H9 (cell line): ENCODE results near the gene MAPT. TPM values are rescaled to one million over a fixed set of nuclear protein-coding genes. Genes with fewer than 3 reads are reported as not detected.

ENCODE experiments used
- DNase-seq: peaks from one replicate; pipeline ENCODE4 v3.0.0-alpha.2; 2017
- H2AFZ ChIP-seq: one replicate; pipeline ENCODE4 v1.6.1; 2013; ENCODE audit warnings: mild to moderate bottlenecking, low read length, control low read depth, moderate library complexity
- H2AK5ac ChIP-seq: 2 replicates; pipeline ENCODE4 v1.6.1; 2013; ENCODE audit warnings: low read length, control low read depth, mixed read lengths; ENCODE audit not compliant: insufficient read length
- H2BK120ac ChIP-seq: one replicate; pipeline ENCODE4 v1.6.1; 2013; ENCODE audit warnings: low read depth, mild to moderate bottlenecking, low read length, control low read depth, inconsistent platforms; ENCODE audit not compliant: poor library complexity, severe bottlenecking
- H2BK12ac ChIP-seq: 2 replicates; pipeline ENCODE4 v1.6.1; 2013; ENCODE audit warnings: low read length, control low read depth, mixed read lengths, low read depth; ENCODE audit not compliant: insufficient read length
- H2BK15ac ChIP-seq: 2 replicates; pipeline ENCODE4 v1.6.1; 2013; ENCODE audit warnings: low read depth, low read length, control low read depth
- H2BK20ac ChIP-seq: one replicate; pipeline ENCODE4 v1.6.1; 2013; ENCODE audit warnings: low read depth, mild to moderate bottlenecking, low read length, control low read depth, inconsistent platforms; ENCODE audit not compliant: poor library complexity, severe bottlenecking
- H2BK5ac ChIP-seq: 2 replicates; pipeline ENCODE4 v1.6.1; 2013; ENCODE audit warnings: low read length, control low read depth, mixed read lengths; ENCODE audit not compliant: insufficient read length
- H3K14ac ChIP-seq: 2 replicates; pipeline ENCODE4 v1.6.1; 2013; ENCODE audit warnings: low read length, control low read depth; ENCODE audit not compliant: insufficient read depth
- H3K18ac ChIP-seq: 2 replicates; pipeline ENCODE4 v1.6.1; 2013; ENCODE audit warnings: low read depth, mild to moderate bottlenecking, mixed read lengths, low read length, control low read depth; ENCODE audit not compliant: insufficient read length
- H3K23ac ChIP-seq: 2 replicates; pipeline ENCODE4 v1.6.1; 2013; ENCODE audit warnings: low read length, control low read depth, mixed read lengths, low read depth; ENCODE audit not compliant: insufficient read length
- H3K23me2 ChIP-seq: 2 replicates; pipeline ENCODE4 v1.6.1; 2013; ENCODE audit warnings: low read depth, mild to moderate bottlenecking, mixed read lengths, low read length, control low read depth; ENCODE audit not compliant: insufficient read length, poor library complexity, severe bottlenecking
- H3K27ac ChIP-seq: 2 replicates; pipeline ENCODE4 v1.5.1; 2013; ENCODE audit warnings: low read length, control low read depth, mixed read lengths, low read depth; ENCODE audit not compliant: insufficient read length
- H3K27me3 ChIP-seq: 2 replicates; pipeline ENCODE4 v1.6.1; 2013; ENCODE audit warnings: low read length, control low read depth, inconsistent platforms; ENCODE audit not compliant: insufficient read depth
- H3K4ac ChIP-seq: 2 replicates; pipeline ENCODE4 v1.6.1; 2013; ENCODE audit warnings: low read depth, mild to moderate bottlenecking, control low read depth, inconsistent platforms, low read length, moderate library complexity
- H3K4me1 ChIP-seq: 2 replicates; pipeline ENCODE4 v1.6.1; 2013; ENCODE audit warnings: low read length, control low read depth, inconsistent platforms; ENCODE audit not compliant: insufficient read depth
- H3K4me2 ChIP-seq: 2 replicates; pipeline ENCODE4 v1.6.1; 2013; ENCODE audit warnings: low read length, control low read depth, mixed read lengths; ENCODE audit not compliant: insufficient read length, insufficient read depth
- H3K56ac ChIP-seq: 2 replicates; pipeline ENCODE4 v1.6.1; 2013; ENCODE audit warnings: low read depth, mild to moderate bottlenecking, mixed read lengths, low read length, control low read depth; ENCODE audit not compliant: insufficient read length
- H3K79me1 ChIP-seq: 2 replicates; pipeline ENCODE4 v1.6.1; 2013; ENCODE audit warnings: low read depth, mild to moderate bottlenecking, moderate library complexity, low read length, control low read depth, inconsistent platforms; ENCODE audit not compliant: insufficient read depth, poor library complexity, severe bottlenecking
- H3K79me2 ChIP-seq: 2 replicates; pipeline ENCODE4 v1.6.1; 2013; ENCODE audit warnings: low read length, control low read depth, inconsistent platforms; ENCODE audit not compliant: insufficient read depth
- H3K9ac ChIP-seq: 2 replicates; pipeline ENCODE4 v1.6.1; 2013; ENCODE audit warnings: low read length, control low read depth, mixed read lengths; ENCODE audit not compliant: insufficient read length; ENCODE audit errors: extremely low read depth
- H3K9me3 ChIP-seq: one replicate; pipeline ENCODE4 v1.6.1; 2013; ENCODE audit warnings: low read depth, low read length, inconsistent platforms; ENCODE audit not compliant: control insufficient read depth
- H3T11ph ChIP-seq: one replicate; pipeline ENCODE4 v1.6.1; 2013; ENCODE audit warnings: mild to moderate bottlenecking, low read length, control low read depth, inconsistent platforms
- H4K20me1 ChIP-seq: one replicate; pipeline ENCODE4 v1.6.1; 2013; ENCODE audit not compliant: control insufficient read depth, insufficient read length, insufficient read depth
- H4K5ac ChIP-seq: 2 replicates; pipeline ENCODE4 v1.6.1; 2013; ENCODE audit warnings: low read depth, mild to moderate bottlenecking, mixed read lengths, low read length, control low read depth; ENCODE audit not compliant: insufficient read length
- H4K8ac ChIP-seq: replicated peaks from 2 replicates; pipeline ENCODE4 v1.6.1; 2013; ENCODE audit warnings: low read length, control low read depth, mixed read lengths, low read depth; ENCODE audit not compliant: insufficient read length
- H4K91ac ChIP-seq: 2 replicates; pipeline ENCODE4 v1.6.1; 2013; ENCODE audit warnings: low read depth, mild to moderate bottlenecking, moderate library complexity, mixed read lengths, low read length, control low read depth; ENCODE audit not compliant: insufficient read length
- H3K27ac Mint-ChIP-seq, 3 experiments: 2 replicates in 2 of 3; 3 replicates in 1 of 3; pipeline ENCODE4 v1.8.0; 2020 to 2021; ENCODE audit warnings: mixed read lengths in 3 of 3, mild to moderate bottlenecking in 1 of 3, moderate library complexity in 1 of 3
- H3K27me3 Mint-ChIP-seq: 2 replicates; pipeline ENCODE4 v1.8.0; 2021; ENCODE audit warnings: low read depth, mild to moderate bottlenecking, moderate library complexity, mixed read lengths
- H3K36me3 Mint-ChIP-seq, 3 experiments: 2 replicates in 2 of 3; 3 replicates in 1 of 3; pipeline ENCODE4 v1.8.0; 2020 to 2021; ENCODE audit warnings: low read depth in 3 of 3, mixed read lengths in 3 of 3; ENCODE audit not compliant: insufficient read depth in 1 of 3
- H3K4me1 Mint-ChIP-seq, 2 experiments: 2 replicates each; pipeline ENCODE4 v1.8.0; 2020; ENCODE audit warnings: mixed read lengths in 2 of 2
- H3K4me3 Mint-ChIP-seq, 2 experiments: 2 replicates in 1 of 2; 3 replicates in 1 of 2; pipeline ENCODE4 v1.8.0; 2020 to 2021; ENCODE audit warnings: mild to moderate bottlenecking in 2 of 2, mixed read lengths in 2 of 2, moderate library complexity in 1 of 2
- H3K9me3 Mint-ChIP-seq, 2 experiments: 2 replicates in 1 of 2; 3 replicates in 1 of 2; pipeline ENCODE4 v1.8.0; 2020; ENCODE audit warnings: mild to moderate bottlenecking in 2 of 2, mixed read lengths in 2 of 2, moderate library complexity in 1 of 2
- CTCF ChIP-seq: fragments of 200-600 bp; sonication (generic); conservative IDR thresholded peaks from 3 replicates; pipeline ENCODE4 v1.8.0; 2021; ENCODE audit warnings: antibody characterized with exemption, mild to moderate bottlenecking
- WGBS: extraction: QIAGEN DNeasy Blood & Tissue Kit; methylation state at CpG from one replicate; pipeline ENCODE4 v1.1.7; 2013; ENCODE audit warnings: missing lambda C conversion rate, low lambda C conversion rate, mixed read lengths; ENCODE audit not compliant: insufficient read length; ENCODE audit errors: extremely low coverage; 5-methylcytosine and 5-hydroxymethylcytosine counted together
- total RNA-seq: library from RNA; stranded (reverse); gene quantifications from 2 replicates; pipeline ENCODE4 v1.2.1, GENCODE V29; 2021

Gene MAPT
- total RNA-seq, 1 experiment from 2014 or later: 1.6 TPM

GRCh38 chr17:45980855-45981254 is 86.5 kb downstream of the MAPT start:
- H2AFZ ChIP-seq: no peak overlapping the region
- WGBS: no CpG with 5 or more reads among the region's 6 CpGs
- H2BK20ac ChIP-seq: no peak overlapping the region

More at GRCh38 chr17:45980855-45981254, 86.5 kb downstream of the MAPT start:
- H3K4me3 Mint-ChIP-seq: no peak overlapping the region
- H3K9ac ChIP-seq: no peak overlapping the region
- TF ChIP-seq CTCF: no peak
- no peak overlapping the region for H3K27ac ChIP-seq
- H3K18ac ChIP-seq: no peak overlapping the region
- no peak overlapping the region for H2BK120ac ChIP-seq
- no peak overlapping the region for H2BK12ac ChIP-seq
- no peaks in the 10 kb centered on the region for H3K36me3 Mint-ChIP-seq
- H2BK15ac ChIP-seq: no peak overlapping the region
- no peak overlapping the region for H3K56ac ChIP-seq
- peak overlapping the region in 1 of 3 experiments; percentile 42; a peak in 1 of 7 replicates for H3K27ac Mint-ChIP-seq
- no peaks in the 10 kb centered on the region for H3K79me1 ChIP-seq
- H3K27me3 Mint-ChIP-seq: peaks cover 3% of the 10 kb centered on the region; the same call in 1 of the 2 replicates
- DNase-seq: no peak
- no peak overlapping the region for H2BK5ac ChIP-seq
- H4K20me1 ChIP-seq: no peaks in the 10 kb centered on the region
- H4K91ac ChIP-seq: no peak overlapping the region
- no peak overlapping the region for H2AK5ac ChIP-seq
- H3K4me1 Mint-ChIP-seq: peaks cover 7 to 8% of the 10 kb centered on the region in 2 experiments
- no peak overlapping the region for H3K4ac ChIP-seq
- no peak overlapping the region for H3K4me2 ChIP-seq
- H3K14ac ChIP-seq: no peak overlapping the region
- no peaks in the 10 kb centered on the region for H3K23me2 ChIP-seq
- H3K9me3 Mint-ChIP-seq: no peaks in the 10 kb centered on the region
- no peak overlapping the region for H3T11ph ChIP-seq
- H4K5ac ChIP-seq: no peak overlapping the region
- H4K8ac ChIP-seq: no peak overlapping the region
- no peaks in the 10 kb centered on the region; the same call in 1 of the 2 replicates for H3K4me1 ChIP-seq
- H3K23ac ChIP-seq: no peak overlapping the region
- no peaks in the 10 kb centered on the region for H3K9me3 ChIP-seq
- no peaks in the 10 kb centered on the region for H3K27me3 ChIP-seq
- H3K79me2 ChIP-seq: no peaks in the 10 kb centered on the region
